ENCODE results near the gene PLA2G4E. TPM values are rescaled to one million over a fixed set of nuclear protein-coding genes. Genes with fewer than 3 reads are reported as not detected.
A peak's percentile ranks its signal among the peaks of the same experiment; 100 is the strongest.

Gene PLA2G4E
- total and polyA plus RNA-seq, 9 of the 15 experiments (the other 6 are each of a cell fraction or from before 2014, with no cell fraction given) = 0.03 TPM; not detected in 8

- TF ChIP-seq POLR2AphosphoS5 (IDR thresholded peaks at IDR 0.05; ENCODE audit: control insufficient read depth, insufficient read depth, low read depth, low read length) (0 out of 2 replicates have a peak, but pooled peaks have one; percentile 21), ZNF134 (CRISPR knock-in tag; conservative IDR thresholded peaks at IDR 0.05) (no peak), ZBTB11 (CRISPR knock-in tag; IDR thresholded peaks at IDR 0.05) (no peak), MBD1 (CRISPR knock-in tag; IDR thresholded peaks at IDR 0.05) (no peak), HES1 (IDR thresholded peaks at IDR 0.05; ENCODE audit: low read depth) (0 out of 2 replicates have a peak, but pooled peaks have one; percentile 6)
Observed at GRCh38 chr15:41979493-41980266, 41.2 kb downstream of the PLA2G4E start (continued).
